Measurements from ENCODE around the gene PGLYRP1.

PGLYRP1 gene

GRCh38 chr19:46000491-46001246 is 22.2 kb downstream of the PGLYRP1 start:
- DNase-seq (ENCODE audit: low spot score): no peak

DNA sequence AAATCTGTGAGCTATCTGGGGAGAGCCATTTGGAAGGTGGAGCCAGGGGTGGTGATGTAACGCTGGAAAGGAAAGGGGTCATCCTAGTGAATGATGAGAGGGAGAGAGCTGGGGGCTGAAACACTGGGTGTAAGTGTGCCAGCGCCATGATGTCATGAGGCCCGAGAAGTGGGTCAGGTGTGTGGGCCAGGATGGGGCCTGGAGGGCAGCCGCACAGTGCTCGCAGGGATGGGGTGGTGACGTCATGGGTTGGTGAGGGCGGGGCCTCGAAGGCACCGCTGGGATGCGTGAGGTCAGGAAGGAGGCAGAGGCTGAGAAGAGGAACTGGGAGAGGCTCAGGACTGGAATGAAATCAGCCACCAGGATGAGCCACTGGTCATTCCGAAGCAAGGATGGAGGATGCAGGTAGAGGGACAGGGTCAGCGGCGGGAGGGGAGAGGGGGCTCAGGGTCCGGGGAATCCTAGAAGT is 23.2 kb downstream of the PGLYRP1 start:
- no peak for DNase-seq (ENCODE audit: low spot score)

DNA sequence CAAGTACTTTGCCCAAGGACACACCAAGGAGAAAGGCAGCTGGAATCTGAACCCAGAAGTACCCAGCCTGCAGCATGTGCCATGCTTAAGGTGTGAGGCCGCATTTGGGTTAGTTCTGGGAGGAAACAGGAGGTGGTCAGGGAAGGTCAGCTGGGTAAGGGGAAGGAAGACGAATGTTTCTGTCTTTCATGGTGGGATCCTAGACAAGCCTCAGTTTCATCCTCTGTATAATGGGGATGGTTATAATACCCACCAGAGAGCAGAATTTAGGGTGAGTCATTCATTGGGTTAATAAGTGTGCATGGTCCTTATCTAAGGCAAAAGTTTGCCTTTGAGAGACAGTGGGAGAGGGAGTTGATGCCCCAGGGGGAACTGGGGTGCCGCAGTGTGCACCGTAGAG is 24.0 kb downstream of the PGLYRP1 start:
- no peak for DNase-seq (ENCODE audit: low spot score)

- no peak for DNase-seq (ENCODE audit: low spot score)
Observed at GRCh38 chr19:45996933-45997332, 25.9 kb downstream of the PGLYRP1 start.

GRCh38 chr19:45995715-45996385 is 27.0 kb downstream of the PGLYRP1 start:
- DNase-seq (ENCODE audit: low spot score): no peak

DNA sequence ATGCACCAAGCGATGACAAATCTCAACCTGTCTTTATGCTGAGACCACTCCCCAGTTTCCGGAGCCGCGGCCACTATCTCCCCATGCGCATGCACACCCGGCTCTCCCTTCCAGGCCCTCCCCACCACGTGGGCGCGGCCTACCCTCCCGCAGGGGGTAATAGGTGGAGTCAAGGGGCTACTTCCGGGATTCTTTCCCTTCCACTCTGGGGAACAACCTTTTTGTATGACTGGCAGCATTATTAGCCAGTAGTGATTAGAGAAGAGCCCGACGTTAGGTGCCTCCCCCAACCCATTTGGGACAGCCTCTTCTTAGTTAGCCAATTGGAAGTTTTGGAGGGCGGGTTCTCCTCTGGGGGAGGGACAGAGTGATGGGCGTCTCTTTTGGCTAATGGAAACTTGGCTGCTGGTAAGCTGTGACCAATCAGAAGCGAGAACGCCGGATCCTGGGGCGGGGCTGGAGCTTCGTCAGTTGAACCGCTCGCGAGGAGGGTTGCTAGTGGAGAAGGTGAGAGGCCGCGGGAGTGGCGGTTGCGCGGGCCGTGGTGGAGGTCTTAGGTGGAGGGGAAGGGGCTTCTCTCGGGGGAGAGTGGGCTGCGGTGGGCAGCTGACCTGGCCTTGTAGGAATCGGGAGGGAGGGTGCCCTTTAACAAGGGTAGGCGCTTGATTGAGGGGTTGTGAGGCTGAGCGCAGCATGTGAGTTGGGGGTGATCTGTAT is 27.7 kb downstream of the PGLYRP1 start, which contains the start of gene CCDC61:
TSS of gene CCDC61 (plus strand) at position 470 of the 717 bp plus-strand sequence. CDS start 7,552 bp downstream, outside the sequence.
- peak; percentile 98 for DNase-seq (ENCODE audit: low spot score)

DNA sequence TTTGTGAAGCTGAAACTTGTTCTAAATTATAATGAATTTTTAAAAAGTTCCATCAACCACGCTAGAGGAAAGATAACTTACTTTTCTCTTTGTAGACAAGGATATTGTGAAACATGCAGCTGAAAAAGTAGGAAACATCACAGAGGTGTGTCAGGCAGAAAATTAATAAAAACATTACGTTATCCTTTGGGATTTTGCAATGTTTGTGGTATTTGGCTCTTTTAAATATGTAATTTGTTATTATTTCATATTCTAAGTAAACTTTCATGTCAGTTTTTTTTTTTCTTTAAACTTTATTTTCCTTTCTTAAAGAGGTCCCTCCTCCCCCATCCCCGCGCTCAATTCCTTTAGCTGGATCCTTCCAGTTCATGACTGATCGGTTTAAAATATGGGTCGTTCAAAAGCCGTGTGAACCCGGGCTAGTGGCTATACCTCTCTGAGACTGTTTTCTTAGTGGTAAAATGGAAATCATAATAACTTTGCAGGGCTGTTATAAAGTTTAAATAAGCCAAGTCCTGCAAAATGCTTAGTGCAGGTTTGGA is 28.3 kb downstream of the PGLYRP1 start:
- DNase-seq (ENCODE audit: low spot score): no peak

DNA sequence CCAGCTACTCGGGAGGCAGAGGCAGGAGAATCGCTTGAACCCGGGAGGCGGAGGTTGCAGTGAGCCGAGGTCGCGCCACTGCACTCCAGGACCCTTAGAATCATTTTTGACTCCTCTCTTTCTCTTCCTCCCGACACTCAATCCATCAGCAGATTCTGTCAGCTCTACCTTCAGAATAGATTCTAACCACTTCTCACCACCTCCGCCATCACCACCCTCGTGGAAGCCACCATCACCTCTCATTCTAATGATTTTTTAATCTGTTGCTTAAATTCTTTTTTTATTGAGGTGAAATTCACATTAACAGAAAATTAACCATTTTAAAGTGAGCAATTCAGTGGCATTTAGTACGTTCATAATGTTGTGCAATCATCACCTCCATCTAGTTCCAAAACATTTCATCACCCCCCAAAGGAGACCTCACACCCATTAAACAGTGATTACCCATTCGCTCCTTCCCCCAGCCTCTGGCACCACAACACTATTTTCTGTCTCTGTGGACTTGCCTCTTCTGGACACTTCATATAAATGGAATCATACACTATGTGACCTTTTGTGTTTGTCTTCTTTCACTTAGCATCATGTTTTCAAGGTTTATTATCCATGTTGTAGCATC is 32.6 kb downstream of the PGLYRP1 start:
- DNase-seq (ENCODE audit: low spot score): no peak

DNA sequence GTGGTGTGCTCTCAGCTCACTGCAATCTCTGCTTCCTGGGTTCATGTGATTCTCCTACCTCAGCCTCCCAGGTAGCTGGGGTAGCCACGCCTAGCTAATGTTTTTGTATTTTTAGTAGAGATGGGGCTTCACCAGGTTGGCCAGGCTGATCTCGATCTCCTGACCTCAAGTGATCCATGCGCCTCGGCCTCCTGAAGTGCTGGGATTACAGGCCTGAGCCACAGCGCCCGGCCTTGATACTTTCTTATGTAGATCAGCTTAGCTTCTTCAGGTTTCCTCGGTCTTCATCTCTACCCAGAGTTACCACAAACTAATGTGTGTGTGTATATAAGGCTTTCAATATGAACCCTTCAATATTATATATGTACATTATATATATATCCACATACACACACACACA is 37.5 kb downstream of the PGLYRP1 start:
- DNase-seq (ENCODE audit: low spot score): no peak

- DNase-seq (ENCODE audit: low spot score): no peak
Observed at GRCh38 chr19:45981350-45981749, 41.5 kb downstream of the PGLYRP1 start.

DNA sequence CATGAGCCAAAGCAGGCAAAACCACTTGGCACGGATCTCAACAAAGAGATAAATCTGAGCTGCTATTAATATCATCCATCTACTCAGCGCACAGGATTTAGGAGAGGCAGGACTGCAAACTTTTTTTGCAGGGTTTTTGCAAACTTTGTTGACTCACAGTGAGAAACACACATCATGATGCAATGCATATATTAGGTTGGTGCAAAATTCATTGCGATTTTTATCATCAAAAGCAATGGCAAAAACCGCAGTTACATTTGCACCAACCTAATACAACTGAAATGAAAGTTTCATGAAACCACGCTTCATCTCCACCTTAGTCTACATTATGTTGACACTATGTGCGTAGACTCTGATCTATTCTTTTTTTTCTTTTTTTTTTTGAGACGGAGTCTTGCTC is 44.7 kb downstream of the PGLYRP1 start:
- no peak for DNase-seq (ENCODE audit: low spot score)

GRCh38 chr19:45976178-45976577 is 46.7 kb downstream of the PGLYRP1 start:
- no peak for DNase-seq (ENCODE audit: low spot score)

GRCh38 chr19:45975306-45976070 is 47.4 kb downstream of the PGLYRP1 start:
- no peak for DNase-seq (ENCODE audit: low spot score)

DNA sequence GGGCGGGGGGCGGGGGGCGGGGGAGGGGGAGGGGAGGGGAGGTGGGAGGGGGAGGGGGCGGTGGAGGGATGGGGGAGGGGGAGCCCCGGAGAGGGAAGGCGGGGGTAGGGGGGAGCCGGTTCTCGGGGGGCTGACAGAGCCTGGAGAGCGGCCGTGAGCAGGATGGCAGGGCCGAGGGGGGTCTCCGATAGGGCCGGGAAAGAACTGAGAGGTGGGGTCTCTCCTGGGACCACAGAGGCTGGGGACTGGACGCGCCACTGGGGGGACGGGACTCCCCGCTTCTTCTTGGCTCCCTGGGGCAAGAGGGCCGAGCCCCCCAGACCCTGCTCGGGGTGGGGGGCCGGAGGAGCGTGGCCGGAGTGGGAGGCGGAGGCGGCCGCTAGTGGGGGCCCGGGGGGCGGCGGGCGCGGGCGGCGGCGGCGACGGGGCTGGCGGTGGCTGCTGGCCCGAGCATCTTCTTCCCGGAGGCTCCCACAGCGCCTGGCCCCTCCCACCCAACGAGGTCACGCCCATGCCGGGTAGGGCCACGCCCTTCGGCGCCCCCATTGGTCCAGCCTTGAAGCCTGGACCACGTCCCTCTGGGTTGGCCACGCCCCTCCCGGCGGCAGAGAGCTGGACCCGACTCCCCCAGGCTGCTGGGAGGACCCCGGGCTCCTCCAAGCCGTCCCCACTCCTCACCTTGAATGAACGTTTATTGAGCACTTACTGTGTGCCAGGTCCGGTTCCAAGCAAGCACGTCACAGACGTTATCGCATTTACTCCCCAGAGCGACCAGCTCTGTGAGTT is 49.1 kb downstream of the PGLYRP1 start, which contains the start of gene NOVA2:
TSS of gene NOVA2 (minus strand) at position 313 of the 786 bp plus-strand sequence. CDS start 514 bp downstream, outside the sequence.
- peak; percentile 89 for DNase-seq (ENCODE audit: low spot score)

DNA sequence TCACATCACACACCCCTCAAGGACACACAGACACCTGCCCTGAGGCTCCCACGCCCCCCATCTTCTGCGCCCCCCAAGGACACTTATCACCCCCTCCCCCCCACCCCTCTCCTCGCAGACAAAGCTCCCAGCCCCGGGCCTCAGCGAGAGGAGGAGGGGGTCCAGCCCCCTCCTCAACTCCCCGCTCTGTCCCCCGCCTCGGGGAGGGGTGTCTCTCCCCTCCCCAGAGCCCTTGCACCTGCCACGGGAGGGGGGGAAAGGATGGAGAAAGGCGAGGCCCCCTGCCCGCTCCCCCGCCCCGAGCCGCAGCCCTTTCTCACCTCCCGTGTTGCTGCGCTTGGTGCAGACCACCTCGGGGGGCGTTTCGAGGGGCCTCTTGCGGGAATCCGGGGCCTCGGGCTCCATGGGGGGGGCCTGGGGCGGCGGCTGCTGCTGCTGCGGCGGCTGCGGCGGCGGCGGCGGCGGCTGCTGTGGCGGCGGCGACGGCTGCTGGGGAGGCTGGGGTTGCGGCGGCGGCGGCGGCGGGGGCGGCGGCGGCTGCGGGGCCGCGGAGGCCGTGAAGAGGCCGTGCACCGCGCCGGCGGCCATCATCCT is 49.8 kb downstream of the PGLYRP1 start:
- no peak for DNase-seq (ENCODE audit: low spot score)

DNA sequence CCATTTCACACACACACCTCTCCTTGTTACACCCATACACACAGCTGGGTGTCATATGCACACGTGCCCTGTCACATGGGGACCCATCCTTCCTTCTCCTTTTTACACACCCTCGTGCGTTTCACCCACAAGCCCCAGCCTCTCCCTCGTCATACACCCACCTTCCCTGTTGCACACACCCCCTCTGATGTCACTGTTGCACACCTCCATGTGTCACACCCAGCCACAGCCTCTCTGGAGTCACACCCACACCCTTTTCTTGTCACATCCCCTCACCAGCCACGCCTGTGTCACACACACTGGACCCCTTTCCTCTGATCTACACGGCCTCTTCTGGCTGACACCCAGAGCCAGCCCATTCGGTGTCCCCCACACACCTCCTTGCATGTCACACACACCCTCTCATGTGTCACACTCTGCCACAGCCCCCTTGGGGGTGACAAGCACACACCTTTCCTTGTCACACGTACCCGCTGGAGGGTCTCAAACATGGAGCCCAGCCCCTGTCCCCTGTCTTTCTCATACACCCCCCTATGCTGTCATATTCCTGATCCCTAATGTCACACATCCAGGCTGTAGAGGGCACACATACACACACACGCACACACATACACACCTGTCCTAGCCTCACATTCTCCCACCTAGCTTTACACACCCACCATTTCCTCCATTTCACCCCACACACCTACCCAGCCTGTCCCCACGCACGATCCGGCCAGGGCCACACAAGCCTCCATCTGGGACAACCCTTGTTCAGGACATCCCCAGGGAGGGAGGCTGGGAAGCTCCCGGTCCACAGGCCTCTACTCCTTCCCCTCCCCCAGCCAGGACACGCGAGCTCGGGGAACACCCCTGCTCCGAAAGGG is 50.5 kb downstream of the PGLYRP1 start:
- no peak for DNase-seq (ENCODE audit: low spot score)

DNA sequence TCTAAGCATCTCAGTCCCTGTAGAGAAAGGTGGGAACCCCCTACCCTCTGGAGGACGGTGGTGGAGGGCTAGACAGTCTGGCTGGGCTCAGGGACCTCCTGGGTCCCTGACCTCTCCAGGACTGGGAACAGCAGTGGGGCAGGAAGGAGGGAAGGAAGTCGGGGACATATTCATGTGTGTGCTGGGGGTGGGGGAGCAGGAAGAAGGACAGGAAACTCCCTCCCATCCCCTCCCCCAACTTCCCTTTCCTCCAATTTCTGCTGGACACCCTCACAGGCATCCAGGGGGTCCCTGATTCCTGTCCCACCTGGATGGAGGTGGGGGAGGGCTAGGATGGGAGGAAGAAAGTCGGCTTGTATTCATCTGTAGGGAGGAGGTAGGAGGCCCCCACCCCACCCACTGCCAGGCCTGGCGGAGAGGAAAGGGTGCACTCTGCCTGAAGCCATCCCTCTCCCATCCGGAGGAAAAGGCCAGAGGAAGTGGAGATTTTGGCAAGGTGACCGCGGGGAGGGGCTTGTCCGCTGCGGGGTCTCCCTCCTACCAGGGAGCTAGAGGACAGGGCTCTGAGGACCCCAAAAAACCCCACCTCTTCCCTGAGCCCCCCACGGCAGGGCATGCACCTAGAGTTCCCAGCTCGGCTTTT is 51.5 kb downstream of the PGLYRP1 start:
- no peak for DNase-seq (ENCODE audit: low spot score)

GRCh38 chr19:45969676-45970075 is 53.2 kb downstream of the PGLYRP1 start:
- DNase-seq (ENCODE audit: low spot score): no peak

All from COLO829 (cell line).